Neural cell (in vitro differentiated cells): ENCODE measurements around the gene PPARG. TPM values are rescaled to one million over a fixed set of nuclear protein-coding genes. Genes with fewer than 3 reads are reported as not detected.

Experiments used
- H2AFZ ChIP-seq: fragments of 200-600, 300-800 bp; sonication (generic), shearing (Covaris generic); 2 replicates; pipeline ENCODE4 v1.6.0; 2014; ENCODE audit warnings: low read depth, mild to moderate bottlenecking, antibody characterized with exemption, low read length, moderate library complexity
- H3F3A ChIP-seq: fragments of 200-600 bp; shearing (Covaris generic); 2 replicates; pipeline ENCODE4 v1.6.1; 2016; ENCODE audit warnings: mild to moderate bottlenecking, moderate library complexity, mixed read lengths, antibody characterized with exemption, low read length; ENCODE audit not compliant: insufficient read depth, poor library complexity, severe bottlenecking
- H3K27ac ChIP-seq: fragments of 200-600, 300-800 bp; sonication (generic), shearing (Covaris generic); 2 replicates; pipeline ENCODE4 v1.5.1; 2014; ENCODE audit warnings: mild to moderate bottlenecking, low read length, moderate library complexity
- H3K27me3 ChIP-seq: fragments of 300-800, 200-600 bp; sonication (generic), shearing (Covaris generic); 2 replicates; pipeline ENCODE4 v1.6.0; 2014; ENCODE audit warnings: mild to moderate bottlenecking, low read depth, low read length, moderate library complexity; ENCODE audit not compliant: insufficient read depth
- H3K36me3 ChIP-seq: fragments of 300-800, 200-600 bp; sonication (generic), shearing (Covaris generic); 2 replicates; pipeline ENCODE4 v1.5.1; 2014; ENCODE audit warnings: mild to moderate bottlenecking, antibody characterized with exemption, low read length, moderate library complexity; ENCODE audit not compliant: insufficient read depth
- H3K4me2 ChIP-seq: fragments of 300-800, 200-600 bp; sonication (generic), shearing (Covaris generic); 2 replicates; pipeline ENCODE4 v1.6.0; 2014; ENCODE audit warnings: mild to moderate bottlenecking, low read length
- H3K4me3 ChIP-seq: fragments of 300-800, 200-600 bp; sonication (generic), shearing (Covaris generic); 2 replicates; pipeline ENCODE4 v1.5.1; 2014; ENCODE audit warnings: mild to moderate bottlenecking, low read length, moderate library complexity
- H3K79me2 ChIP-seq: fragments of 200-600 bp; shearing (Covaris generic); replicated peaks from 2 replicates; pipeline ENCODE4 v1.6.0; 2014; ENCODE audit warnings: mild to moderate bottlenecking, low read length, moderate library complexity; ENCODE audit not compliant: insufficient read depth
- H3K9ac ChIP-seq: fragments of 300-800, 200-600 bp; sonication (generic), shearing (Covaris generic); 2 replicates; pipeline ENCODE4 v1.6.1; 2016; ENCODE audit warnings: mild to moderate bottlenecking, low read length, mixed read lengths
- H3K9me2 ChIP-seq: fragments of 200-600 bp; shearing (Covaris generic); 2 replicates; pipeline ENCODE4 v1.6.1; 2016; ENCODE audit warnings: mild to moderate bottlenecking, low read length, mixed read lengths; ENCODE audit not compliant: insufficient read depth
- H3K9me3 ChIP-seq: fragments of 200-600, 300-800 bp; sonication (generic), shearing (Covaris generic); 2 replicates; pipeline ENCODE4 v1.6.1; 2016; ENCODE audit warnings: mild to moderate bottlenecking, mixed run types, low read length, moderate library complexity, mixed read lengths
- H4K20me1 ChIP-seq: fragments of 200-600 bp; shearing (Covaris generic); 2 replicates; pipeline ENCODE4 v1.6.1; 2016; ENCODE audit warnings: mild to moderate bottlenecking, mixed run types; ENCODE audit not compliant: insufficient read depth
- CTCF ChIP-seq: fragments of 450-650 bp; IDR thresholded peaks from 2 replicates; pipeline ENCODE4 v1.5.1; 2014; ENCODE audit warnings: antibody characterized with exemption, mild to moderate bottlenecking, moderate library complexity; ENCODE audit not compliant: poor library complexity, severe bottlenecking
- EP300 ChIP-seq: fragments of 450-650 bp; conservative IDR thresholded peaks from 2 replicates; pipeline ENCODE4 v1.6.1; 2014; ENCODE audit warnings: antibody characterized with exemption, mild to moderate bottlenecking, moderate library complexity; ENCODE audit not compliant: poor library complexity, severe bottlenecking
- EZH2 ChIP-seq: fragments of 200-600, 300-800 bp; shearing (Covaris generic), sonication (generic); IDR thresholded peaks from 2 replicates; pipeline ENCODE4 v1.6.1; 2014; ENCODE audit warnings: antibody characterized with exemption, low read length, borderline replicate concordance, mild to moderate bottlenecking; ENCODE audit not compliant: insufficient read depth, poor library complexity, severe bottlenecking
- MXI1 ChIP-seq: fragments of 450-650 bp; conservative IDR thresholded peaks from 2 replicates; pipeline ENCODE4 v1.6.1; 2014; ENCODE audit warnings: antibody characterized with exemption, mild to moderate bottlenecking; ENCODE audit not compliant: poor library complexity, severe bottlenecking
- POLR2AphosphoS5 ChIP-seq: IDR thresholded peaks from 2 replicates; pipeline ENCODE4 v1.6.1; 2012
- RAD21 ChIP-seq: fragments of 450-650 bp; conservative IDR thresholded peaks from 2 replicates; pipeline ENCODE4 v1.6.1; 2014; ENCODE audit warnings: antibody characterized with exemption, mild to moderate bottlenecking, moderate library complexity
- SMC3 ChIP-seq: fragments of 450-650 bp; conservative IDR thresholded peaks from 2 replicates; pipeline ENCODE4 v1.6.1; 2014; ENCODE audit warnings: antibody characterized with exemption, mild to moderate bottlenecking, moderate library complexity; ENCODE audit not compliant: poor library complexity
- TAF1 ChIP-seq: IDR thresholded peaks from 2 replicates; pipeline ENCODE4 v1.6.1; 2012; ENCODE audit warnings: low read depth
- polyA plus RNA-seq: library from polyadenylated mRNA; depleted of rRNA; stranded (reverse); fragments of >200 nt; gene quantifications from 2 replicates; pipeline ENCODE4 v1.2.3, GENCODE V29; 2014
- TF ChIP-seq, protein P1 (sequence below): IDR thresholded peaks from 2 replicates; pipeline ENCODE4 v1.6.1; 2012; ENCODE audit warnings: borderline replicate concordance

Gene PPARG
- polyA plus RNA-seq, 1 donor from 2014 or later: 0.35 TPM

DNA sequence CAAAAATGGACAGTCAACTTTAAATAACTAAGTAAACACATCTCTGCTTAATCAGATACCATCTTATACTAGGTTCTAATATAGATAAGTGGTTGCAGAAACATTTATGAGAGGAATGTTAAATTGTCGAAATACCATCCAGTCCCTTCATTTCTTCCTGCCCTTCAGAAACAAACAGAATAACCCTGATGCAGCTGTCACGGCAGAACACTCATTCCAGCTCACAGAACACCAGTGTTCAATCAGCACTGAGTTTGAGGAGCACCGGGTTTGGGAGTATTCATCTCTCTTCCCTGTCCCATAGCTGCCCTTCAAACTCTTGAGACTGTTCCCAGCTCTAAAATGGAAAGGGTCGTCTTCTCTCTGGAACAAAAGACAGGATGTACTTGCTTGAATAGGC lies 134.3 kb downstream of the PPARG start:
- Histone ChIP-seq H3K9me3 (no peaks in the 10 kb centered on the region), H3F3A (no peaks in the 10 kb centered on the region), H3K9me2 (no peaks in the 10 kb centered on the region), H3K4me3 (no peak overlapping the region), H3K36me3 (no peaks in the 10 kb centered on the region), H3K27me3 (no peaks in the 10 kb centered on the region), H3K9ac (no peak overlapping the region), H3K79me2 (no peaks in the 10 kb centered on the region), H3K27ac (no peak overlapping the region), H2AFZ (no peak overlapping the region), H3K4me2 (no peak overlapping the region), H4K20me1 (no peaks in the 10 kb centered on the region)
- TF ChIP-seq TAF1 (no peak), SMC3 (no peak), CTCF (no peak), EP300 (no peak), POLR2AphosphoS5 (no peak), RAD21 (no peak), EZH2 (no peak), MXI1 (no peak)
- TF ChIP-seq, protein P1, sequence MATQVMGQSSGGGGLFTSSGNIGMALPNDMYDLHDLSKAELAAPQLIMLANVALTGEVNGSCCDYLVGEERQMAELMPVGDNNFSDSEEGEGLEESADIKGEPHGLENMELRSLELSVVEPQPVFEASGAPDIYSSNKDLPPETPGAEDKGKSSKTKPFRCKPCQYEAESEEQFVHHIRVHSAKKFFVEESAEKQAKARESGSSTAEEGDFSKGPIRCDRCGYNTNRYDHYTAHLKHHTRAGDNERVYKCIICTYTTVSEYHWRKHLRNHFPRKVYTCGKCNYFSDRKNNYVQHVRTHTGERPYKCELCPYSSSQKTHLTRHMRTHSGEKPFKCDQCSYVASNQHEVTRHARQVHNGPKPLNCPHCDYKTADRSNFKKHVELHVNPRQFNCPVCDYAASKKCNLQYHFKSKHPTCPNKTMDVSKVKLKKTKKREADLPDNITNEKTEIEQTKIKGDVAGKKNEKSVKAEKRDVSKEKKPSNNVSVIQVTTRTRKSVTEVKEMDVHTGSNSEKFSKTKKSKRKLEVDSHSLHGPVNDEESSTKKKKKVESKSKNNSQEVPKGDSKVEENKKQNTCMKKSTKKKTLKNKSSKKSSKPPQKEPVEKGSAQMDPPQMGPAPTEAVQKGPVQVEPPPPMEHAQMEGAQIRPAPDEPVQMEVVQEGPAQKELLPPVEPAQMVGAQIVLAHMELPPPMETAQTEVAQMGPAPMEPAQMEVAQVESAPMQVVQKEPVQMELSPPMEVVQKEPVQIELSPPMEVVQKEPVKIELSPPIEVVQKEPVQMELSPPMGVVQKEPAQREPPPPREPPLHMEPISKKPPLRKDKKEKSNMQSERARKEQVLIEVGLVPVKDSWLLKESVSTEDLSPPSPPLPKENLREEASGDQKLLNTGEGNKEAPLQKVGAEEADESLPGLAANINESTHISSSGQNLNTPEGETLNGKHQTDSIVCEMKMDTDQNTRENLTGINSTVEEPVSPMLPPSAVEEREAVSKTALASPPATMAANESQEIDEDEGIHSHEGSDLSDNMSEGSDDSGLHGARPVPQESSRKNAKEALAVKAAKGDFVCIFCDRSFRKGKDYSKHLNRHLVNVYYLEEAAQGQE: no peak

- H3K79me2 ChIP-seq: no peaks in the 10 kb centered on the region
- TF ChIP-seq SMC3 (no peak), CTCF (no peak)
- TF ChIP-seq, protein P1: no peak
- no peaks in the 10 kb centered on the region for H3K27me3 ChIP-seq
- no peaks in the 10 kb centered on the region for H3K9me2 ChIP-seq
- no peaks in the 10 kb centered on the region for H3K36me3 ChIP-seq
- no peak overlapping the region for H3K4me3 ChIP-seq
- no peak overlapping the region for H3K27ac ChIP-seq
- H2AFZ ChIP-seq: no peak overlapping the region
- H3K9ac ChIP-seq: no peak overlapping the region
- no peaks in the 10 kb centered on the region for H3K9me3 ChIP-seq
- no peaks in the 10 kb centered on the region for H3F3A ChIP-seq
- no peaks in the 10 kb centered on the region for H4K20me1 ChIP-seq
- H3K4me2 ChIP-seq: no peak overlapping the region
Observed at GRCh38 chr3:12423918-12424630, 135.2 kb downstream of the PPARG start.
